Colonic mucosa (tissue), 4 donors: ENCODE measurements around the gene MTCL1. TPM values are rescaled to one million over a fixed set of nuclear protein-coding genes. Genes with fewer than 3 reads are reported as not detected.

Experiments used
- DNase-seq: peaks from one replicate; pipeline ENCODE4 v3.0.0-alpha.2; 2020
- H3K27ac ChIP-seq: fragments of 200-600 bp; one replicate; pipeline ENCODE4 v1.8.0; 2021
- H3K27me3 ChIP-seq: fragments of 200-600 bp; one replicate; pipeline ENCODE4 v1.8.0; 2021
- H3K36me3 ChIP-seq: fragments of 200-600 bp; one replicate; pipeline ENCODE4 v1.8.0; 2021
- H3K4me1 ChIP-seq: fragments of 200-600 bp; one replicate; pipeline ENCODE4 v1.8.0; 2021; ENCODE audit warnings: mild to moderate bottlenecking
- H3K4me3 ChIP-seq: fragments of 200-600 bp; one replicate; pipeline ENCODE4 v1.8.0; 2021
- H3K9ac ChIP-seq, 2 donors: one replicate each; pipeline ENCODE4 v1.7.0; 2013; ENCODE audit warnings: control low read depth in 2 of 2, low read depth in 2 of 2, low read length in 2 of 2
- H3K9me3 ChIP-seq: fragments of 200-600 bp; one replicate; pipeline ENCODE4 v1.8.0; 2021
- intact Hi-C: fragments of 100-400 bp; cut with DNase I; formaldehyde crosslinking; loops from one replicate; pipeline ENCODE4 v1.14.1; 2022
- total RNA-seq, 2 donors: library from RNA; stranded (reverse); fragmentation: NEBNext Ultra II Directional in 1 of 2; extraction: Animal tissue kit (Norgen Biotek cat#: 25700) in 1 of 2; gene quantifications; one replicate each; pipeline ENCODE4 v1.2.1, GENCODE V29; 2021
- TF ChIP-seq, protein P1 (sequence below): fragments of 200-600 bp; IDR thresholded peaks from one replicate; pipeline ENCODE4 v1.8.0; 2022; ENCODE audit warnings: antibody characterized with exemption, mild to moderate bottlenecking
- donor health status: healthy.
- donor health status: DM: no; HTN: no; CAD: no.
- donor health status: DM: no; HTN: no; CAD: no.

The MTCL1 gene
- total RNA-seq, 2 donors from 2014 or later, result 2.3 to 20.8 TPM

GRCh38 chr18:8780227-8780626 lies 74.9 kb downstream of the MTCL1 start:
- Histone ChIP-seq H3K4me3 (no peak overlapping the region), H3K9ac (no peak overlapping the region), H3K27me3 (no peaks in the 10 kb centered on the region), H3K27ac (no peak overlapping the region), H3K36me3 (no peaks in the 10 kb centered on the region), H3K4me1 (no peaks in the 10 kb centered on the region), H3K9me3 (no peaks in the 10 kb centered on the region)
- TF ChIP-seq, protein P1, sequence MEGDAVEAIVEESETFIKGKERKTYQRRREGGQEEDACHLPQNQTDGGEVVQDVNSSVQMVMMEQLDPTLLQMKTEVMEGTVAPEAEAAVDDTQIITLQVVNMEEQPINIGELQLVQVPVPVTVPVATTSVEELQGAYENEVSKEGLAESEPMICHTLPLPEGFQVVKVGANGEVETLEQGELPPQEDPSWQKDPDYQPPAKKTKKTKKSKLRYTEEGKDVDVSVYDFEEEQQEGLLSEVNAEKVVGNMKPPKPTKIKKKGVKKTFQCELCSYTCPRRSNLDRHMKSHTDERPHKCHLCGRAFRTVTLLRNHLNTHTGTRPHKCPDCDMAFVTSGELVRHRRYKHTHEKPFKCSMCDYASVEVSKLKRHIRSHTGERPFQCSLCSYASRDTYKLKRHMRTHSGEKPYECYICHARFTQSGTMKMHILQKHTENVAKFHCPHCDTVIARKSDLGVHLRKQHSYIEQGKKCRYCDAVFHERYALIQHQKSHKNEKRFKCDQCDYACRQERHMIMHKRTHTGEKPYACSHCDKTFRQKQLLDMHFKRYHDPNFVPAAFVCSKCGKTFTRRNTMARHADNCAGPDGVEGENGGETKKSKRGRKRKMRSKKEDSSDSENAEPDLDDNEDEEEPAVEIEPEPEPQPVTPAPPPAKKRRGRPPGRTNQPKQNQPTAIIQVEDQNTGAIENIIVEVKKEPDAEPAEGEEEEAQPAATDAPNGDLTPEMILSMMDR, result no peak
- no peak for DNase-seq
- intact Hi-C loops, result no loop called here

DNA sequence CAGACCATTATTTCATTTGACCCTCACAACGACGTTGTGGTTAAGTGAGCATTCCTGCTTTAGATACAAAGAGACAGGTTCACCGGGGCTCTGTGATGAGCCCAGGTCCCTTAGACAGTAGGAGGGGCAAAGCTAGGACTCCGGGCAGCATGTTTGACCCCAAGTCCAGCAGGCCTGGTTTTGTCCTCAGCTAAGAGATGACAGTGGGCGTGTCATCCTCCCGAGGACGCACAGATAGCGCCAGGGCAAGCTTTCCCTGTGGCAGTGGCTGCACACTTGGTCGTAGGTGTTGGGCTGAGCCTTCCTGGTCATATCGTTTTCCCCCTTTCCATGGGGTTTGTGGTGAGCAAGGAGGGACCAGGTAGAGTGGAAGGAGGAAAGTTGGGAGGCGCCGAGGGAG lies 76.3 kb downstream of the MTCL1 start:
- no peak overlapping the region for H3K4me3 ChIP-seq
- intact Hi-C loops, result no loop called here
- no peaks in the 10 kb centered on the region for H3K4me1 ChIP-seq
- H3K36me3 ChIP-seq, result no peaks in the 10 kb centered on the region
- H3K27me3 ChIP-seq, result no peaks in the 10 kb centered on the region
- no peak overlapping the region for H3K27ac ChIP-seq
- TF ChIP-seq, protein P1, result no peak
- no peak for DNase-seq
- H3K9ac ChIP-seq, result no peak overlapping the region
- no peaks in the 10 kb centered on the region for H3K9me3 ChIP-seq

GRCh38 chr18:8783335-8783993 lies 78.1 kb downstream of the MTCL1 start:
- H3K4me3 ChIP-seq, result no peak overlapping the region
- intact Hi-C loops, result no loop called here
- no peaks in the 10 kb centered on the region for H3K36me3 ChIP-seq
- TF ChIP-seq, protein P1, result no peak
- no peaks in the 10 kb centered on the region for H3K27me3 ChIP-seq
- H3K9me3 ChIP-seq, result no peaks in the 10 kb centered on the region
- no peak for DNase-seq
- H3K9ac ChIP-seq, result no peak overlapping the region
- no peak overlapping the region for H3K27ac ChIP-seq
- H3K4me1 ChIP-seq, result no peaks in the 10 kb centered on the region

DNA sequence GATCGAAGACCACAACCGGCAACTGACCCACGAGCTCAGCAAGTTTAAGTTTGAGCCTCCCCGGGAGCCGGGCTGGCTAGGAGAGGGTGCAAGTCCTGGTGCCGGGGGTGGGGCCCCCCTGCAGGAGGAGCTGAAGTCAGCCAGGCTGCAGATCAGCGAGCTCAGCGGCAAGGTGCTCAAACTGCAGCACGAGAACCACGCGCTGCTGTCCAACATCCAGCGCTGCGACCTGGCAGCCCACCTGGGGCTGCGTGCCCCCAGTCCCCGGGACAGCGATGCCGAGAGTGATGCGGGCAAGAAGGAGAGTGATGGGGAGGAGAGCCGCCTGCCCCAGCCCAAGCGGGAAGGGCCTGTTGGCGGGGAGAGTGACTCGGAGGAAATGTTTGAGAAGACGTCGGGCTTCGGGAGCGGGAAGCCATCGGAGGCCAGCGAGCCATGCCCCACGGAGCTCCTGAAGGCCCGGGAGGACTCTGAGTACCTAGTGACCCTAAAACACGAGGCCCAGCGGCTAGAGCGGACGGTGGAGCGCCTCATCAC lies 78.7 kb downstream of the MTCL1 start:
- no peaks in the 10 kb centered on the region for H3K27me3 ChIP-seq
- H3K4me1 ChIP-seq, result no peaks in the 10 kb centered on the region
- TF ChIP-seq, protein P1, result no peak
- H3K27ac ChIP-seq, result no peak overlapping the region
- no peak overlapping the region for H3K9ac ChIP-seq
- no peak for DNase-seq
- H3K36me3 ChIP-seq, result no peaks in the 10 kb centered on the region
- H3K4me3 ChIP-seq, result no peak overlapping the region
- no peaks in the 10 kb centered on the region for H3K9me3 ChIP-seq
- intact Hi-C loops, result no loop called here

- H3K36me3 ChIP-seq, result no peaks in the 10 kb centered on the region
- H3K4me3 ChIP-seq, result no peak overlapping the region
- no peaks in the 10 kb centered on the region for H3K4me1 ChIP-seq
- H3K27me3 ChIP-seq, result no peaks in the 10 kb centered on the region
- no peak overlapping the region for H3K9ac ChIP-seq
- no peaks in the 10 kb centered on the region for H3K9me3 ChIP-seq
- intact Hi-C loops, result no loop called here
- DNase-seq, result no peak
- TF ChIP-seq, protein P1, result no peak
- H3K27ac ChIP-seq, result no peak overlapping the region
Measured at GRCh38 chr18:8785261-8785660, 79.9 kb downstream of the MTCL1 start.
